Hematopoietic multipotent progenitor cell treated with erythropoietin and hydrocortisone succinate and interleukin-3 and kit ligand, for 15 days (in vitro differentiated cells): Measurements from ENCODE around the gene ZFP57.

ENCODE experiments used
- DNase-seq: peaks from one replicate; pipeline ENCODE4 v3.0.0-alpha.2; 2015; ENCODE audit warnings: low spot score

ZFP57 gene

DNA sequence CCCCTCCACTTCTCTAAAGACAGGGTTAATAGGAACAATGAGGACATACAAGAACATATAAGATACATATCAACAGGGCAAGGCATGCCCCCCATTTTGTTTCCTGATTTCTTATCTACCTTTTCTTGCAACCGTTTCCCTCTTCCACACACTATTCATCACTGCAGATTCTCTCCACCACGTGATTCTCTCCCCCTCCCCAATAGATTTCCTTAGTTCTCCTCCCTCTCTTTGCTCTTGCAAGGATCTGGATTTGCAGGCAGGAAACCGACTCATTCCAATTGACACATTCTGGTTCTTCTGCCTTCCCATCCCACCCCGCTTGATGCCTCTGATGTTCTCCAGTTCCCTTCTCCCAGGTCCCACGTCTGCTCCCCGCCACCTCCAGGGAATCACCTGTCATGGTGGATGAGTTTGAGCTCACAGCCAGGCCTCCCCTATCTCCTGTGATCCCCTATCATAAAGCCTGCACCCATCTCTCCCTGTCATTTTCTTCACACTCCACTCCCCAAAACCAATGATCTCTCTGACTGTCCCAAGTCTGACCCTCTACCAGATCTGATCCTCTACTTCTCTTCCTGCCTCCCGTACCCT, 55.5 kb downstream of the ZFP57 start:
- DNase-seq, result no peak

DNA sequence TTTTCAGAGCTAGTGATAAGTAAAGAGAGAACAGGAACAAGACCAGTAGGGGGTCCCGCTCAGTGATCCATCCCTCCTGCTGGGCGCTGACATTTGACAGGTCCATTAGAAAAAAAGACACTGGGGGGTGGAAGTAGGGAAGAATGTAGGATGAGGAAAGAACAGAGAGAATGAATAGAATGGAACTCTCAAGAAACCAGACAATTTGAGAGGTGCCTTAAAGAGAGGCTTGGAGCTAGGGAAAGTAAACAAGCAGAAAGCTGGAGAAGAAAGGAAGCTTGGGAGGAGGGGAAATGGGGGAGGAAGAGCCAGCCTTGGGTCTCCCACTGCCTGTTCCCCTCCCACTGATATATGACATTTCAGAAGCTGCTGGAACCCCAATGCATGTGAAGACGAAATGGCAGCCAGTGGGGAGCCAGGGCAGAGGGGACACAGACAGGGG, 56.4 kb downstream of the ZFP57 start:
- no peak for DNase-seq
